GM21381 (cell line): ENCODE measurements around the gene ABCF2.

ENCODE experiments used
- ATAC-seq: cut with Tn5 transposase; IDR thresholded peaks from one replicate; pipeline ENCODE4 v1.9.1; 2021; ENCODE audit warnings: mild to moderate bottlenecking, moderate library complexity; ENCODE audit not compliant: unreplicated experiment

Gene ABCF2

DNA sequence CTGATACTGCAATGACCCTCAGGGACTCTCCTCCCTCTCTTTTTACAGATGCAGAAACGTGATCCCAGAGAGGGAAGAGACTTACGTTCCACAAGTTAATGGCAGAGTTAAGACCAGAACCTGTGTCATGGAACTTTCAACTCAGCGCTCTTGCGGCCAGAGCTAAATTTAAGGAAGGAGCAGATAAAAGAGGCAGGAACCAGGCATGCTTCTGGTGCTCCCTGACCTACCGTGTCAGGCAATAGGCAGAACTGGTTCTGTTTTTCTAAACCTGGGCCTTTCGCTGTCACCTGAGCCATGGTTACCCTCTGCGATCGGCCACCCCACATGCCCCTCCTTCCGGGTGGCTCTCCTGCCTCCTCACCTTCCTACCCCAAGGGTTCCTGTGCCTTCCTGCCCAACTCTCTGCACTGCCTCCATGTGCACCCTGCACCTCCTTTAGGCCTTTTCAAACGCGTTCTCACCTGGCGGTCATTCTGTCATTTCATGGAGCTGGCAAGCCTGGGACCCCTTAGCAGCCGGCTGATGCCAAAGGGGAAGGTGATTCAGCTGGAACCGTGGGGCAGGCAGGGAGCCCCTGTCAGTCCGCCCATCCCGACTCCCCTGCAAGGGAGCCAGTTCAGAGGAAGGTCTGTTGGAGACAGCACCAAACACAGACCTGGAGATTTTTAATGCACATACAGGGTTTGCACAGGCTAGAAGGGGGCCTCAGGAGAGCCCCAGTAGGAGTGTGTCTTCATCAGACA, 51.8 kb downstream of the ABCF2 start:
- ATAC-seq, result no peak

DNA sequence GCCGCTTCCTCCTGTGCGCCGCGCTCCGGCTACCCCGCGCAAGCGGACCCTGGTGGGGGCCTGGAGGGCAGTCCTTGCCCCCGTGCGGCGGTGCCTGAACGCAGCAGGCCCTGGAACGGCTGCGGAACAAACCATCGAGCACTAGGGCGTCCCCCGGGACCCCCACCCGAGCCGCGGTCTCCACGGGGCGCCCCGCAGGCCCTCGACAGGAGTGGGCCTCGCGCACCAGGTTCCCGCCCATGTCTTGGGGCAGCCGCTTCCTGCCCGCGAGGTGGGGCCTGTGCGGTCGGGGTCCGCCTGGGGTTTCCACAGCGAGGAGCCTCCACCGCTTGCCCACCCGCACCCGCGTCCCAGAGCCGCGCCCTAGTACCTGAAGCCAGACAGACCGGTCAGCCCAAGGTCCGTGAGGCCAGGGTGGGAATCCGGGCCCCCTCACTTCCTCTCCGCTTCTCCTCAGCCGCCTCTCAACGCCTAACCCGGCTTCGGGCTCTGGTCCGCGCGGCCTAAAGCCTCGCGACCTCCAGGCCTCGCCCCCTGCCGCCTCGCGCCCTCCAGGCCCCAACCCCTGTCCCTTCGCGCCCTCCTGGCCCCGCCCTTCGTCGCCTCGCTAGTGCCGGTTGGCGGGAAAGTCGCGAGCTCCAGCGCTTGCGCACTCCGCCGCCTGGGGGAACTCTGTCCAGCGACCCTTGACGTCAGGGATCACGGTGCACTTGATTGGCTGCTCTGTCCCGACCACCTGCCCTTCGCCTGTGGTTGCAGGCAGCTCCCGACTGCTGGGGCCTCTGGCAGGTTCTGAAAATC, 52.6 kb downstream of the ABCF2 start:
- ATAC-seq, result no peak

DNA sequence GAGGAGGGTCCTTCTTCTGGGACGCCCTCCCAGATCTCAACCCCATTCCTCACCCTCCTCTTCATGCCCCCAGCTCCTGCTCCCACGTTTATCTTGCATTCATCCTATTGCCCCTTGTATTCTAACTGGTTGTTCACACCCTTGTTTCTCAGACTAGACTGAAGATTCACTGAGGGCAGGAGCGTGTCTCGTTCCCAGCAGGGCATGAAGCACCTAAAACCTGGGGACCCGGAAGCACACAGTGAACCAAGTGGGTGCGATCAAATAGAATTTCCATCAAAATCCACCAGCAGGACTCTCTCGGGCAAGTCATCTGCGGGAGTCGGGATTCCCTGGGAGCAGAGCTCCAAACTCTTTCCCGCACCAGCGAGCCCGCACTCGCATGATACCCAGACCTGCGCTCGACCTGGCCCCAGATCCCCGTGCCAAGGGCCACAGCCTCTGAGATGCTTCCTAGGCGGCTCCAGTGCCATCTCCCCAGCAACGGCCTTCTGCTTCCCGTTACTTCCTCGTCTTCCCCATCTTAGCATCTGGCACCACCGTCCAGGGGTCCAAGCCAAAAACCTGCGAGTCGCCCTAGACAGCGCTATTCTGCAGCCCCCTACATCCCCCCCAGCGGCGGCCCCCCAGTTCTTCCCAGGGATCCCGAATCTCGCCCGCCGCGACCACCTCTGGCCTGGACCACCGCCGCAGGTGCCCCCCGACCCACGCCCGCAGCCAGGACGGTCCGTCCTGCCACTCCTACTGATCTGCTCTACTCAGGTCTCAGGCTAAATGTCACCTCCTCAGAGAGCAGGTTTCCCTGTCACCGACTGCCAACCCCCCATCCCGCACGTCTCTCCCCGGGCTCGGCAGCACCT, 53.4 kb downstream of the ABCF2 start:
- ATAC-seq, result no peak

DNA sequence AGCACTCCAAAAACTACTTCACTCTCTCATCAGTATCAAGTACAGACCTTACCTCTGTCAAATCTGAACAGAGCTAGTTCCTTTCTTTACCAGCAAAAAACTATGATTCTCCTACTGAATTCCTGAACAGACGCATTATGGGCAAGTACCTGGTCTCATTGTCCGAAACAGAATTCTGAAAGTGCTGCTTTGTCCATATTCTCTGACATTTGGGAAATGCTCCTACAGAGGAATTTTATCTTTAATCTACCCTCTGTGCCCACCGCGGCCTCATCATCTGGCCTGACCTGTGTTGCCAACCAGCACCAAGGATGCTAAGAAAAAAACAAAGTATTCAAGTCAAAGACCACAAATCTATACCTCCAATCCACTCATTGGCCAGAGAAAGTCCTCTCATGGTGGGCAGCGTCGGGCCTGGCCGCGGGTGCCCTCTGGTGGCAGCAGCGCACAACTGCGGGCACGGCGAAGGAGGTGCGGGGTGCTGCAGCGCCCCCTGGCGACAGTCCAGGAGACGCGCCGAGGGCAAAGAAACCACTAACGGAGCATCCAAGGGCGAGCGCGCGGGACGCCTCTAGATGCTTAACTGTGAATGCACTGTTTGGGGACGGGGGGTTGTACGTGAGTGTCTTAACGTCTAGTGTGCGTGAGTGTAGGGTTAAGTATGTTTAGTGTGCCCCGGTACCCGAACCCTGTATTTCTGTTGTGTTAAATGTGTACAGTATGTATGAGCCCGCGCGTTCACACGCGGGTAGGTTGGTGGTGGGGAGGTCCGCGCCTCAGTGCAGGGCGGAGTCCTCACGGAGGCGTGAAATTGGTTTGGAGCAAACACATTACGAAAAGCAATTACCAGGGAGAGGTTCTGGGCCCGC, 54.5 kb downstream of the ABCF2 start:
- ATAC-seq, result peak; percentile 58

DNA sequence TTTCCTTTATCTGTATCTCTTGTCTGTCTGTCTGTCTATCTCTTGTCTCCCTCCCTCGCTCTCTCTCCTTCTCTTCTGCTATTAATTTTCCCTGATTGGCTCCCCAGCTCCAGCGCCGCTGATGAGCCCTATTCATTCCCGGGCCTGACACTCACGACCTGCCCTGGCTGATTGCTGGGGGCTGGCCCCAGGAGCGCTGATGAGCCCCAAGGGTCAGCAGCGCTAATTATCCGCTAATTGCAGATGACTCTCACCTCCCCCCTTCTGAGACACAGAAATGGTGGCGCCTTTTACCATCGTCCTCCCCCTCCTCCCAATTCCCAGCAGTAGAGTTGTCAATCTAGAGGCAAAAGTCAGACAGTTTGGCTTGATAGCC, 58.2 kb downstream of the ABCF2 start:
- ATAC-seq, result no peak

DNA sequence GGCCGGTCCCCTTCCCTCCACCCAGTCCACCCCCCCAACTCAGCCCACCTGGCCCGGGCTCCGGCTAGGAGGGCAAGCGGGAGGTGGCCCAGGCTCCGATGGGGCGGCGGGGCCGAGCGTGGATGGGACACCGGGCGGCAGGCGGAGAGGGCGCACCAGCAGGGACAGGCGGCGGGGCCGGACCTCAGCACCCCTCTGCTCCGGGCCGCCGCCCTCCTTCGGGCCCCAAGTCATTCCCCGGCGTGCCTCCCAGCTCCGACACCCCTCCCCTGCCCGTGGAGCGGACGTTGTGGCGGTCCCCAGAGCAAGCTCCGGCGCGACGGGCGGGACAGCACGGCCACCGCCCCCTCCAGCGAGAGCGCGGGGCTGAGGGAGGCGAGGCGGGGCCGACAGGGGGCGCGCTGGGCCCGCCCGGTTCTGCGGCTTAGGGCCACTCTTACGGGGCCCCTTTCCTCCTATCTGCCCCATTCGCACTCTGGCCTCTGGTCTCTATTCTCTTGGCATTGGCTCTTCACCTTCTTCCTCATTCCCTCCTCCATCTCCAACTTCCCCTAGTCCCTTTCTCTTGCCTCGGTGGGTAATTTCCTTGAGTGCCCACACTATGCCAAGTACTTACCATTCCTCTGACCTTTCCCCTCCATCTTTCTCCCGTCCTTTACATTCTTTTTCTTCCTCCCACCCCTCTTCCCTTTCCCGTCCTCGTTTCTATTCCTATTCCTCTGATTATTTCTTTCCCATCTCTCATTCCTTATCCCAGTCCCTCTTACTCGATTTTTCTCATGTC, 58.8 kb downstream of the ABCF2 start:
- ATAC-seq, result no peak

DNA sequence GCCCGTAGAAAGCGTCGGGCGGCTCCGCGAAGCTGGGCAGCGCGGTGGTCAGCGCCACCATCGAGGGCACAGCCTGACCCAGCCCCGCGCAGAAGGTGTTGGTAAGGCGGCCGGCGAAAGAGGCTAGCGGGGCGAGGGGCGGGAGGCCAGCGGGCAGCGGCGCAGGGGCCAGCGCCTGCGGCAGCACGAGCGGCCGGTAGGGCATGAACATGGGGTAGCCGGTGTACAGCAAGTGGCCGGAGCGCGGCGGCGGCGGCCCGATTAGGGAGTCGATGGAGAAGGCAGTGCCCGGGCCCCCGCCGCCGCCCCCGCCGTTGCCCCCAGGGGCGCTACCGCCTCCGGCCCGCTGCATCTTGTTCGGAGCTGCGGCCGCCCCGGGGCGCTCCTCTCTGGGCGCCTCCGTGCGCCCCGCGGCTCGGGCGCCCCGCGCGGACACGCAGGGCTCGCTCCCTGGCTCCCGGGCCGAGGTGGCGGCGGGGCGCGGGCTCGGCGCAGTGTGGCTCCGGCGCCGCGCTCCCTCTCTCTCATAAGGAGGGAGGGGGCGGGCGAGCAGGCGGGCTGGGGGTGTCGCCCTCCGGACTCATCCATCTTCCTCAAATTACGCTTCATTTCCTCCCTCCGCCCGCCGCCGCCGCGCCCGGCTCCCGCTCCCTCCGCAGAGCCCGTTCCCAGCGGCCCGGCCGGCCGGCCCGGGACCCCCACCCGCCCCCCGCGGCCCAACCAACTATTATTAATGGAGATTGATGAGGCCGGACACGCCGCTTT, 59.6 kb downstream of the ABCF2 start, which contains the start of gene GBX1:
GBX1 (minus strand) TSS at position 498 of the 765 bp plus-strand sequence; CDS start at position 352, 146 bp downstream.
- ATAC-seq, result no peak

DNA sequence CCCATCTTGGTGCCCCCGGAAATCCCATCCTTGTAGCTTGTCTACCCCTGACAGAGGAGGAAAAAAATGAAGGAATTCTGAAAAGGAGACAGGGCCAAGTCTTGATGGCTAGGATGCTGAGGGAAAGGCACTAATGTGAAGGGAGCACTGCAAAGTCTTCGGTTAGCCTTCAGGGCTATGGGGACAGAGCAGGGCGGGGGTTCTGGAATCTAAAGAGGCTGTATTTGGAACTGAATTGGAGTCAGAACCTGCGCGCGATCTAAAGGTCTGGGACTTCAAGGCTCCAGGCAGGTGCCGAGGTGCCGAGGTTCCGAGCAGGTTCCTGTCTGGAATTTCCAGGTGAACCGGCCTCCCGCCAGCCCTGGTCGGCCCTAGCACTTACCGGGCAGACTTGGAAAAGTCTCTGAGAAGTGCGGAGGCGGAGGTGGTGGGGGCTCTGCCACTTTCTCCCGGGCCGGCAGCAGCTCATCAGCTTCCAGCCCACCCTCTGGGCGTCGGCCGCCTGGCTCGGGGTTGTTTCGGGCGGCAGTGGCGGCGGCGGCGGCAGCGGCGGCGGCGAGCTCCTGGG, 60.3 kb downstream of the ABCF2 start:
- ATAC-seq, result no peak
